ENCODE measurements around the gene CDX1. TPM values are rescaled to one million over a fixed set of nuclear protein-coding genes. Genes with fewer than 3 reads are reported as not detected.
"Not testable (repeated sequence)": the region's sequence is repeated elsewhere in the genome, so short reads cannot be mapped to it uniquely, and the experiment has no call there.

Gene CDX1
- total RNA-seq, 1 experiment from 2014 or later = not detected

DNA sequence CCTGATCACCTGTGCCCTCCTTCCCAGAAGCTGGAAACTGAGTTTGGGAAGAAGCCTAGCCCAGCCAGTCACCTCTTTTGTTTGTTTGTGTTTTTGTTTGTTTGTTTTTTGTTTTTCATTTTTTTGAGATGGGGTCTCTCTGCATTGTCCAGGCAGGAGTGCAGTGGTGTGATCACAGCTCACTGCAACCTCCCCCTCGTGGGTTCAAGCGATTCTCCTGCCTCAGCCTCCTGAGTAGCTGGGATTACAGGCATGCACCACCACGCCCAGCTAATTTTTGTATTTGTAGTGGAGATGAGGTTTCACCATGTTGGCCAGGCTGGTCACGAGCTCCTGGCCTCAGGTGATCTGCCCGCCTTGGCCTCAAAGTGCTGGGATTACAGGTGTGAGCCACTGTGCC lies 67.1 kb downstream of the CDX1 start:
- not testable (repeated sequence) for DNase-seq (ENCODE audit: low spot score)

Other genes with a start within 250 kb of the CDX1 start
- 0.02 TPM in 1 of 2 replicates, not detected in the other for gene PDE6A, start 222.0 kb upstream of the CDX1 start, total RNA-seq (2014; rRNA removed; shearing (Covaris generic))
- gene SLC26A2, start 206.0 kb upstream of the CDX1 start, total RNA-seq (2014; rRNA removed; shearing (Covaris generic)) = 7.1 and 9.6 TPM in 2 replicates
- gene TIGD6, start 166.1 kb upstream of the CDX1 start, total RNA-seq (2014; rRNA removed; shearing (Covaris generic)) = 4.0 and 7.4 TPM in 2 replicates
- 19.0 and 21.1 TPM in 2 replicates for gene HMGXB3, start 166.0 kb upstream of the CDX1 start, total RNA-seq (2014; rRNA removed; shearing (Covaris generic))
- gene CSF1R, start 80.2 kb upstream of the CDX1 start, total RNA-seq (2014; rRNA removed; shearing (Covaris generic)) = 0.02 TPM in 1 of 2 replicates, not detected in the other
- gene PDGFRB, start 10.9 kb upstream of the CDX1 start, total RNA-seq (2014; rRNA removed; shearing (Covaris generic)) = 21.6 and 30.1 TPM in 2 replicates
- not detected in 2 replicates for gene SLC6A7, start 23.3 kb downstream of the CDX1 start, total RNA-seq (2014; rRNA removed; shearing (Covaris generic))
- gene CAMK2A, start 123.0 kb downstream of the CDX1 start, total RNA-seq (2014; rRNA removed; shearing (Covaris generic)) = 0.02 TPM in 1 of 2 replicates, not detected in the other
- gene ARSI, start 136.1 kb downstream of the CDX1 start, total RNA-seq (2014; rRNA removed; shearing (Covaris generic)) = 0.23 TPM in 1 of 2 replicates, not detected in the other
- gene TCOF1, start 190.9 kb downstream of the CDX1 start, total RNA-seq (2014; rRNA removed; shearing (Covaris generic)) = 23.6 and 32.9 TPM in 2 replicates
- gene CD74, start 246.1 kb downstream of the CDX1 start, total RNA-seq (2014; rRNA removed; shearing (Covaris generic)) = 1.6 and 11.7 TPM in 2 replicates

Data from H4 (cell line).